C4-2B (cell line): ENCODE data around the gene CETP.

Experiments
- H3K27ac ChIP-seq: fragments of 450-650 bp; 2 replicates; pipeline ENCODE4 v1.5.1; 2017
- ZFX ChIP-seq: fragments of 450-650 bp; IDR thresholded peaks from 2 replicates; pipeline ENCODE4 v1.6.1; 2017
- TF ChIP-seq, protein P1 (sequence below): fragments of 450-650 bp; conservative IDR thresholded peaks from 2 replicates; pipeline ENCODE4 v1.5.1; 2017; ENCODE audit warnings: mild to moderate bottlenecking

The CETP gene

DNA sequence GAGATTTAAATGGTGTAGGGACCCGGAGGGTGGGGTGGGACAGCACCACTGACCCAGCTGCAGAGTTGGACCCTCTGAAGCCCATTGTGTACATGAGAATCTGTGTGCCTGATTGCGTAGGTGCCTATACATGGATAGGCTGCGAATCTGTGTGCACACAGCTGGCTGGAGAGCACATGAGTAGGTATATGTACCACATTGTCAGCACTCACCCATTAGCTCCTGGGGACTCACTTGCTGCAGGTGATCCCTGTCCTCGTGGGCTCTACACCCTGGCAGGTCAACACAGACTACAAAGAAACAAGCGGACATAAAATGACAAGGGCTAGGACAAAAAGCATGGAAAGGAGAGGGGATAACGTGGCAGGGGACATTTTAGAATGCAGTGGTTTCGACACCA is 11.3 kb upstream of the CETP start:
- no peak overlapping the region for H3K27ac ChIP-seq
- TF ChIP-seq ZFX: no peak
- TF ChIP-seq, protein P1, sequence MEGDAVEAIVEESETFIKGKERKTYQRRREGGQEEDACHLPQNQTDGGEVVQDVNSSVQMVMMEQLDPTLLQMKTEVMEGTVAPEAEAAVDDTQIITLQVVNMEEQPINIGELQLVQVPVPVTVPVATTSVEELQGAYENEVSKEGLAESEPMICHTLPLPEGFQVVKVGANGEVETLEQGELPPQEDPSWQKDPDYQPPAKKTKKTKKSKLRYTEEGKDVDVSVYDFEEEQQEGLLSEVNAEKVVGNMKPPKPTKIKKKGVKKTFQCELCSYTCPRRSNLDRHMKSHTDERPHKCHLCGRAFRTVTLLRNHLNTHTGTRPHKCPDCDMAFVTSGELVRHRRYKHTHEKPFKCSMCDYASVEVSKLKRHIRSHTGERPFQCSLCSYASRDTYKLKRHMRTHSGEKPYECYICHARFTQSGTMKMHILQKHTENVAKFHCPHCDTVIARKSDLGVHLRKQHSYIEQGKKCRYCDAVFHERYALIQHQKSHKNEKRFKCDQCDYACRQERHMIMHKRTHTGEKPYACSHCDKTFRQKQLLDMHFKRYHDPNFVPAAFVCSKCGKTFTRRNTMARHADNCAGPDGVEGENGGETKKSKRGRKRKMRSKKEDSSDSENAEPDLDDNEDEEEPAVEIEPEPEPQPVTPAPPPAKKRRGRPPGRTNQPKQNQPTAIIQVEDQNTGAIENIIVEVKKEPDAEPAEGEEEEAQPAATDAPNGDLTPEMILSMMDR: no peak

DNA sequence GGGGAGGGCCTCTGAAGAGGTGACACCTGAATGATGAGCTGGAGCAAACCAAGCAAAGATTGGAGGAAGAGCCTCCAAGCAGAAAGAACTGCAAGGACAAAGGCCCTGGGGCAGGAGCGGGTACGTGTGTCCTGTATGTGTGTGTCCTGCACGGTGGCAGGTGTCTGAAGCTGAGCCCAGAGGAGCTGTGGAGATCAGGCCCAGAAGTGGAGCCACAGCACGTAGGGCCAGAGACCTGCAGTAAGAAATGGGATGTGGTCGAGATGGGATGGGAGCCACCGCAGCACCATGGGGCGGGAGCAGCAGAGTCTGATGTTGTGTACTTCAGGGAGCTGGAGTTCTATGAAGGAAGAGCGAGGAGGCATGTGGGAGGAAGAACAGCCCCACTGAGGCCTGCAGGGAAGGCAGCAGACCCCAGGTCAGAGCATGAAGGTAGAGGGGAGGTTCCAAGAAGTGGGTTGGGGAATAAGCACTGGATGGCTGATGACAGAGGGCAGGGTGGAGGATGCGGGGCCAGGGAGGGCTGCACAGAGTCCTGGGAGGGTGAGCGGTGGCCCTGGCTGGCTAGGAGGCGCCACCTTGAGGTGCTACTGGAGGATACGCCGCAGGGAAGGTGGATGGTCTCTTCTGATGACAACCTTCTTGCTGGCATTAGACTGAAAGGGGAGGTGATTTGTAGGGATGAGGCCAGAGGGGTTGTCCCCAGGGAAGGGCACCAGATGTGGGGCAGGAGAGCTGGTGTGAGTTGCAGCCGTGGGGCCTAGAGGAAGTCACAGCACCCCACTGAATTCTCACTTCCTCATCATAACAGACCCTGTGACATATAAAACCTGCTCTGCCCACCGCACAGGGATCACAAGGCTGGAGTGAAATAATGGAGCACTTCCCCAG is 10.6 kb upstream of the CETP start:
- TF ChIP-seq, protein P1: peak; percentile 70
- no peak for TF ChIP-seq ZFX

GRCh38 chr16:56953006-56953405 is 8.7 kb upstream of the CETP start:
- no peak for TF ChIP-seq ZFX
- TF ChIP-seq, protein P1: no peak
- H3K27ac ChIP-seq: no peak overlapping the region

More for the DNA sequence above, 10.6 kb upstream of the CETP start:
- no peak overlapping the region for H3K27ac ChIP-seq

DNA sequence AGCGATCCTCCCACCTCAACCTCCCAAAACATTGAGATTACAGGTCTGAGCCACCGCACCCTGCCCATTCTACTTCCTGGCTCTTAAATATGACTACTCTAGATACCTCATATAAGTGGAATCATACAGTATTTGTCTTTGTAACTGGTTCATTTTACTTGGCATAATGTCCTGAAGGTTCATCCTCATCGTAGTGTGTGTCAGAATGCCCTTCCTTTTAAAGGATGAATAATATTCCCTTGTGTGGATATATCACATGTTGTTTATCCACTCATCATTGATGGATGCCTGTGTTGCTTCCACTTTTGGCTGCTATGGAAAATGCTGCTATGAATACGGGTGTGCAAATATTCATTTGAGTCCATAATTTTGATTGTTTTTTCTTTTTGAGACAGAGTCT is 5.7 kb upstream of the CETP start:
- H3K27ac ChIP-seq: no peak overlapping the region
- no peak for TF ChIP-seq ZFX
- TF ChIP-seq, protein P1: no peak

DNA sequence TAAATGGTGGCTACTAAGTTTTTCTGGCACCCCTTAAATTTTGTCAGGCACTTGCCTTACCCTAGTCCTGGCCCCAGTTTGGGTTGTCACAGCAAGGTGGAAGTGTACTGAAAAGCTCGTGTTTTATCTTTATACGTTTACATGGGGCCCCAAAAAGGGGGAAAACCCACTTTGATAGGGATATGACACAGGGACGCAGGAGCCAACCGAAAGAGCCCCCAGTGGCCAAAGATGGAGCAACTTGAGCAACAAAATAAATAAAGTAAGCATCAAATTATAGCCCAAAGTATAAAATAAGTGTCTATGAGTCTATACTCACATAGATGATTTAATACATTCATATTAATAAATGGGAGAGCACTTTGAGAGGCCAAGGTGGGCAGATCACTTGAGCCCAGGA is 5.0 kb upstream of the CETP start:
- no peak overlapping the region for H3K27ac ChIP-seq
- TF ChIP-seq, protein P1: peak; percentile 24
- no peak for TF ChIP-seq ZFX

- TF ChIP-seq ZFX: no peak
- TF ChIP-seq, protein P1: no peak
- no peak overlapping the region for H3K27ac ChIP-seq
These were observed 969 bp upstream of the CETP start for GRCh38 chr16:56960681-56961281.

- H3K27ac ChIP-seq: no peak overlapping the region
- no peak for TF ChIP-seq ZFX
- TF ChIP-seq, protein P1: no peak
These were observed 364 bp upstream of the CETP start for GRCh38 chr16:56961386-56961785.
